Adrenal gland (tissue), 12 donors: Measurements from ENCODE around the gene GAS2L2. TPM values are rescaled to one million over a fixed set of nuclear protein-coding genes. Genes with fewer than 3 reads are reported as not detected.

Experiments used
- DNase-seq, 7 donors: peaks; one replicate each; pipeline ENCODE4 v3.0.0-alpha.2; 2019 to 2020
- H3K27ac ChIP-seq, 5 donors: fragments of 200-600 bp; sonication (generic) in 4 of 5; 1 replicate in 3 of 5; 2 replicates in 2 of 5; pipeline versions ENCODE4 v1.5.1 to v1.8.0; 2016 to 2020; ENCODE audit warnings: mild to moderate bottlenecking in 1 of 5
- H3K27me3 ChIP-seq: fragments of 200-600 bp; 2 replicates; pipeline ENCODE4 v1.8.0; 2021
- H3K36me3 ChIP-seq, 2 donors: fragments of 200-600 bp; replicated peaks in 1 of 2; 1 replicate in 1 of 2; 2 replicates in 1 of 2; pipeline versions ENCODE4 v1.5.1 to v1.8.0; 2018 to 2022
- H3K4me1 ChIP-seq, 2 donors: fragments of 200-600 bp; replicated peaks in 1 of 2; 1 replicate in 1 of 2; 2 replicates in 1 of 2; pipeline versions ENCODE4 v1.5.1 to v1.8.0; 2018 to 2021
- H3K4me3 ChIP-seq, 4 donors: fragments of 200-600 bp; sonication (generic) in 3 of 4; one replicate each; pipeline ENCODE4 v1.5.1; 2016 to 2018
- H3K9me3 ChIP-seq, 3 donors: fragments of 200-600 bp; sonication (generic) in 1 of 3; replicated peaks in 1 of 3; 1 replicate in 2 of 3; 2 replicates in 1 of 3; pipeline versions ENCODE4 v1.5.1 to v1.8.0; 2016 to 2021
- CTCF ChIP-seq, 6 experiments: fragments of 450-650 bp in 4 of 6; fragments of 200-600 bp in 2 of 6; sonication (generic) in 1 of 6; IDR thresholded peaks; 1 replicate in 5 of 6; 2 replicates in 1 of 6; pipeline versions ENCODE4 v1.5.1 to v1.8.0; 2016 to 2021; ENCODE audit warnings: antibody characterized with exemption in 6 of 6, mild to moderate bottlenecking in 2 of 6, moderate library complexity in 1 of 6
- POLR2A ChIP-seq, 2 donors: fragments of 450-650 bp; IDR thresholded peaks; one replicate each; pipeline ENCODE4 v1.6.1; 2017; ENCODE audit warnings: antibody characterized with exemption in 2 of 2, mild to moderate bottlenecking in 2 of 2, moderate library complexity in 1 of 2
- WGBS, 4 donors: extraction: QIAGEN DNeasy Blood & Tissue Kit in 2 of 4; methylation state at CpG; one replicate each; pipeline versions ENCODE4 v1.1.5 to v1.1.7; 2013 to 2017; 5-methylcytosine and 5-hydroxymethylcytosine counted together
- intact Hi-C, 2 donors: fragments of 100-400 bp; cut with DNase I; formaldehyde crosslinking; loops; one replicate each; pipeline versions ENCODE4 v1.14.1 to v1.15.0; 2022 to 2023
- polyA plus RNA-seq, 3 donors: library from polyadenylated mRNA; stranded (reverse); fragments of 200-250 nt in 2 of 3; fragments of 350-450 nt in 1 of 3; fragmentation: Illumina TruSeq in 1 of 3; extraction: RNeasy Lipid Tissue Mini Kit (QIAGEN cat#74804) in 1 of 3; gene quantifications; one replicate each; pipeline ENCODE4 v1.2.3, GENCODE V29; 2013 to 2014
- total RNA-seq, 9 donors: library from RNA; depleted of rRNA in 4 of 9; stranded (reverse); fragments of >200 nt in 4 of 9; fragments of 120-200 nt in 1 of 9; fragmentation: NEBNext Ultra II Directional in 1 of 9; extraction: Animal tissue kit (Norgen Biotek cat#: 25700) in 1 of 9; gene quantifications; one replicate each; pipeline versions ENCODE4 v1.1.0 to v1.2.4, GENCODE V29; 2013 to 2023
- donor health status: healthy with polysubstance abuse.
- donor health status: Bipolar disorder and iron deficiency.
- donor health status: DM: yes; HTN: yes; CAD: no.
- donor health status: DM: no; HTN: no; CAD: no.
- donor health status: DM: no; HTN: no; CAD: no.
- donor health status: DM: yes; HTN: yes; CAD: no.

Gene GAS2L2
- total and polyA plus RNA-seq, 12 donors: 0.06 to 0.22 (median 0.08) TPM; not detected in 7

DNA sequence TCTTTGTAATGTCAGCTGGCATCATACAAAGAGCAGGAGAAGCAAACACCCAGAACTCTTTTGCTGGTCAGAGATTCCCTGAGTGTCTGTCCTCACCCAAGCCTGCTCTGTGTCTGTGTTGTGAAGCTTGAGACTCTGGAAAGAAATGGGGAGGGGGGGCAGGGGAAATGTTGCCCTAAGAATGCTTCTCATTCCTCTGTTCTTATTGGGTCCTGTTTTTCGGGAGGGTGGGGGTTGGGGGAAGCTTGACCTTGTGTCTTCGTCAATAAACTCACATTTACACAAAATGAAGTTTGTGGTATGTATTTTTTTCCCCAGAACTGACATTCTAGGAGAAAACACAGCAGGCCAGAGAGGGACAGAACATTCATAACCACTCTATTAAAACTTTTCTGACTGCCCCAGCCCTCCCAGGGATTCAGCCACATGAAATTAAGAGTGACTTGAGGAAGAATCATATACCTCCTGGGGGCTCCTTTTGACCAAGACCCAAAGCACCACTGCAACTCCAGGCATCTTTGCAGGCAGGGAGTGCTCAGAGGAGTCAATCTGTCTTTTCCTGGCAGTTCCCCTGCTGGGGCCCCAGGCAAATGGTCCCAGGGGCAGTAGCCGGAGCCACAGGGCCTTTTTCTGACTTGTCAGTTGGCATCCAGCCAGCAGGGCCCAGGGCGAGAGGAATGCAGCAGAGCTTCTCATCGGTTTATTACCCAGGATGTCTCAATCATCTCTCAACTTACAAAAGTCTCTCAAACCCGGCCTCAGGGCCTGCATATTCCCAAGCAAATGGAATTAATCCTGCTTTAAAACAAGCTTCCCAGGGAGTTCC lies 26.7 kb downstream of the GAS2L2 start:
- H3K4me3 ChIP-seq: no peak overlapping the region
- H3K36me3 ChIP-seq: peaks cover 0 to 29% of the 10 kb centered on the region in 2 donors
- 59 to 77% (median 62%) methylated on average over 2 to 6 of the region's 6 CpGs for WGBS, 4 donors
- H3K4me1 ChIP-seq: peaks cover 5 to 8% of the 10 kb centered on the region in 2 donors
- H3K27me3 ChIP-seq: no peaks in the 10 kb centered on the region
- intact Hi-C loops: no loop called here
- no peaks in the 10 kb centered on the region for H3K9me3 ChIP-seq
- peak overlapping the region in 2 of 5 donors; percentile 3 to 27 for H3K27ac ChIP-seq
- no peak for TF ChIP-seq POLR2A (IDR thresholded peaks at IDR 0.05)
- TF ChIP-seq CTCF (IDR thresholded peaks at IDR 0.05): no peak
- DNase-seq: peak; percentile 21 to 74 (median 58)

GRCh38 chr17:35725802-35726126 lies 27.3 kb downstream of the GAS2L2 start:
- TF ChIP-seq POLR2A (IDR thresholded peaks at IDR 0.05) (no peak), CTCF (IDR thresholded peaks at IDR 0.05) (no peak)
- Histone ChIP-seq H3K9me3 (no peaks in the 10 kb centered on the region), H3K36me3 (peaks cover 0 to 29% of the 10 kb centered on the region in 2 donors), H3K27me3 (no peaks in the 10 kb centered on the region), H3K27ac (peak overlapping the region in 1 of 5 donors; percentile 27), H3K4me3 (no peak overlapping the region), H3K4me1 (peaks cover 0 to 2% of the 10 kb centered on the region in 2 donors)
- 65 to 92% (median 83%) methylated on average over 2 of the region's 2 CpGs for WGBS, 4 donors
- peak in 1 of 7 donors; percentile 25 for DNase-seq
- intact Hi-C loops: no loop called here

DNA sequence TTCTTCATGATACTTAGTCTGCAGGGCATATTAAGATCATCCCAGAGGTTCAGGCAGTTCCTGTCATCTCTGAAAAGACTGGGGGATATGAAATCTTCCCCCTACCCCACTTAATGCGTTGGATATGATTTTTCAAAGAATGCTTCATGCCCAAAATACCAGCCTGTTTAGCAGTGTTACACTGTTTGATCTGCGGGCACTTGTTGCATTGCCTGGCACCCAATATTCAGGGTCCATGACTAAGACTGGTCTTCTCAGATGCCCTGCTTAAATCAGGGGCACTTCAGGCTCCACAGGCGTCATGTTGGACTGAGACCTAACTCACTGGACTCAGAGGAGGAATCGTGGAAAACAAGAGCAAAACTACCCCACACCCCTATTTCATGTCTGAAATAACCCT lies 28.0 kb downstream of the GAS2L2 start:
- DNase-seq: no peak
- 81 to 95% (median 88%) methylated on average over 4 of the region's 4 CpGs for WGBS, 4 donors
- TF ChIP-seq CTCF (IDR thresholded peaks at IDR 0.05) (no peak), POLR2A (IDR thresholded peaks at IDR 0.05) (no peak)
- H3K4me1 ChIP-seq: no peaks in the 10 kb centered on the region
- H3K36me3 ChIP-seq: peaks cover 0 to 30% of the 10 kb centered on the region in 2 donors
- no peaks in the 10 kb centered on the region for H3K27me3 ChIP-seq
- intact Hi-C loops: no loop called here
- no peak overlapping the region for H3K4me3 ChIP-seq
- H3K9me3 ChIP-seq: no peaks in the 10 kb centered on the region
- no peak overlapping the region for H3K27ac ChIP-seq

- no peaks in the 10 kb centered on the region for H3K4me1 ChIP-seq
- H3K27me3 ChIP-seq: no peaks in the 10 kb centered on the region
- peaks cover 0 to 38% of the 10 kb centered on the region in 2 donors for H3K36me3 ChIP-seq
- 97 to 100% (median 99%) methylated on average over 2 of the region's 2 CpGs for WGBS, 4 donors
- DNase-seq: no peak
- no peak overlapping the region for H3K27ac ChIP-seq
- TF ChIP-seq CTCF (IDR thresholded peaks at IDR 0.05) (no peak), POLR2A (IDR thresholded peaks at IDR 0.05) (no peak)
- H3K9me3 ChIP-seq: no peaks in the 10 kb centered on the region
- intact Hi-C loops: no loop called here
- no peak overlapping the region for H3K4me3 ChIP-seq
These were observed 29.3 kb downstream of the GAS2L2 start for GRCh38 chr17:35723735-35724134.
